SK-N-SH treated with all-trans-retinoic acid at 6 μM for 48 hours (cell line): Measurements from ENCODE around the gene ERH.

ENCODE experiments used
- ATAC-seq: fragments of 200-7000 bp; cut with Tn5 transposase; 3 replicates; pipeline ENCODE4 v1.9.1; 2020; ENCODE audit warnings: mild to moderate bottlenecking, moderate library complexity
- CSDC2 ChIP-seq: fragments of 250-450 bp; sonication (Bioruptor Pico); IDR thresholded peaks from 2 replicates; pipeline ENCODE4 v1.5.0; 2020; ENCODE audit warnings: mild to moderate bottlenecking, moderate library complexity
- ESRRG ChIP-seq: fragments of 250-450 bp; sonication (Bioruptor Pico); IDR thresholded peaks from 2 replicates; pipeline ENCODE4 v1.6.1; 2021; ENCODE audit warnings: mild to moderate bottlenecking
- GLIS3 ChIP-seq: fragments of 250-450 bp; sonication (Bioruptor Pico); IDR thresholded peaks from 2 replicates; pipeline ENCODE4 v1.5.0; 2020; ENCODE audit warnings: mild to moderate bottlenecking, moderate library complexity
- ISL1 ChIP-seq: fragments of 250-450 bp; sonication (Bioruptor Pico); IDR thresholded peaks from 2 replicates; pipeline ENCODE4 v2.1.2; 2022; ENCODE audit warnings: mild to moderate bottlenecking, moderate library complexity
- OSR1 ChIP-seq: fragments of 250-450 bp; sonication (Bioruptor Pico); IDR thresholded peaks from 2 replicates; pipeline ENCODE4 v1.8.0; 2022; ENCODE audit warnings: moderate library complexity, mild to moderate bottlenecking, inconsistent platforms
- PPARA ChIP-seq: fragments of 250-450 bp; sonication (Bioruptor Pico); IDR thresholded peaks from 2 replicates; pipeline ENCODE4 v1.5.0; 2020; ENCODE audit warnings: mild to moderate bottlenecking, borderline replicate concordance
- RARB ChIP-seq: fragments of 250-450 bp; sonication (Bioruptor Pico); IDR thresholded peaks from 2 replicates; pipeline ENCODE4 v1.8.0; 2021; ENCODE audit warnings: mild to moderate bottlenecking, moderate library complexity
- SNAI2 ChIP-seq: fragments of 250-450 bp; sonication (Bioruptor Pico); IDR thresholded peaks from 2 replicates; pipeline ENCODE4 v1.5.0; 2020; ENCODE audit warnings: mild to moderate bottlenecking, moderate library complexity
- TCF4 ChIP-seq: fragments of 250-450 bp; sonication (Bioruptor Pico); IDR thresholded peaks from 2 replicates; pipeline ENCODE4 v1.8.0; 2021; ENCODE audit warnings: mild to moderate bottlenecking, moderate library complexity, borderline replicate concordance
- TOX ChIP-seq: fragments of 250-450 bp; sonication (Bioruptor Pico); IDR thresholded peaks from 2 replicates; pipeline ENCODE4 v1.8.0; 2021; ENCODE audit warnings: mild to moderate bottlenecking, moderate library complexity, borderline replicate concordance
- ZC3H10 ChIP-seq: fragments of 250-450 bp; sonication (Bioruptor Pico); IDR thresholded peaks from 2 replicates; pipeline ENCODE4 v1.5.1; 2021; ENCODE audit warnings: mild to moderate bottlenecking, moderate library complexity
- ZFP3 ChIP-seq: fragments of 250-450 bp; sonication (Bioruptor Pico); IDR thresholded peaks from 2 replicates; pipeline ENCODE4 v1.5.0; 2020; ENCODE audit warnings: mild to moderate bottlenecking, moderate library complexity
- ZFP30 ChIP-seq: fragments of 450-650 bp; formaldehyde crosslinking; IDR thresholded peaks from 2 replicates; pipeline ENCODE4 v1.5.0; 2022; ENCODE audit warnings: mild to moderate bottlenecking, moderate library complexity
- ZNF70 ChIP-seq: fragments of 450-650 bp; formaldehyde crosslinking; IDR thresholded peaks from 2 replicates; pipeline ENCODE4 v1.5.0; 2020; ENCODE audit warnings: mild to moderate bottlenecking, moderate library complexity
- ZNF8 ChIP-seq: fragments of 450-650 bp; formaldehyde crosslinking; IDR thresholded peaks from 2 replicates; pipeline ENCODE4 v1.5.0; 2020; ENCODE audit warnings: mild to moderate bottlenecking, moderate library complexity
- TF ChIP-seq, protein P1 (sequence below): fragments of 250-450 bp; sonication (Bioruptor Pico); IDR thresholded peaks from 2 replicates; pipeline ENCODE4 v1.5.1; 2020; ENCODE audit warnings: low read depth, mild to moderate bottlenecking, moderate library complexity
- TF ChIP-seq, protein P2 (sequence below): fragments of 250-450 bp; sonication (Bioruptor Pico); IDR thresholded peaks from 2 replicates; pipeline ENCODE4 v1.8.0; 2020; ENCODE audit warnings: mild to moderate bottlenecking, moderate library complexity, borderline replicate concordance
- TF ChIP-seq, protein P3 (sequence below): fragments of 250-450 bp; sonication (Bioruptor Pico); IDR thresholded peaks from 2 replicates; pipeline ENCODE4 v1.5.1; 2021; ENCODE audit warnings: mild to moderate bottlenecking, moderate library complexity
- TF ChIP-seq, protein P4 (sequence below): fragments of 250-450 bp; sonication (Bioruptor Pico); IDR thresholded peaks from 2 replicates; pipeline ENCODE4 v1.5.0; 2020; ENCODE audit warnings: mild to moderate bottlenecking, moderate library complexity
- TF ChIP-seq, protein P5 (sequence below): fragments of 250-450 bp; sonication (Bioruptor Pico); IDR thresholded peaks from 2 replicates; pipeline ENCODE4 v1.8.0; 2021; ENCODE audit warnings: low read depth, mild to moderate bottlenecking, moderate library complexity, borderline replicate concordance

Gene ERH

DNA sequence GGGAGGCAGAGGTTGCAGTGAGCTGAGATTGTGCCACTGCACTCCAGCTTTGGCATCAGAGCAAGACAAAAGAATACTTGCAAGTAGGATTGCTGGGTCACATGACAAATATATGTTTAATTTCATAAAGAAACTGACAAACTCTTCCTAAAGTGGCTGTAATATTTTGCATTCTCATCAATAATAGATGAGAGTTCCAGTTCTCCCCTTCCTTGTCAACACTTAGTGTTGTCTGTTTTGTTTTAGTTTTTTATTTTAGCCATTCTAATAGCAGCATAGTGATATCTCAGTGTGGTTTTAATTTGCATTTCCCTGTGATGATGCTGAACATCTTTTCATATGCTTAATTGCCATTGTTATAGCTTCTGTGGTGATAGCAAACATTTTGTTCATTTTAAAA is 31.5 kb upstream of the ERH start:
- no peak for ATAC-seq
- no peak for TF ChIP-seq RARB (CRISPR knock-in tag)
- TF ChIP-seq PPARA (CRISPR knock-in tag) = no peak
- TF ChIP-seq GLIS3 = no peak
- no peak for TF ChIP-seq ISL1
- TF ChIP-seq SNAI2 = no peak
- no peak for TF ChIP-seq TCF4 (CRISPR knock-in tag)
- TF ChIP-seq, protein P1, sequence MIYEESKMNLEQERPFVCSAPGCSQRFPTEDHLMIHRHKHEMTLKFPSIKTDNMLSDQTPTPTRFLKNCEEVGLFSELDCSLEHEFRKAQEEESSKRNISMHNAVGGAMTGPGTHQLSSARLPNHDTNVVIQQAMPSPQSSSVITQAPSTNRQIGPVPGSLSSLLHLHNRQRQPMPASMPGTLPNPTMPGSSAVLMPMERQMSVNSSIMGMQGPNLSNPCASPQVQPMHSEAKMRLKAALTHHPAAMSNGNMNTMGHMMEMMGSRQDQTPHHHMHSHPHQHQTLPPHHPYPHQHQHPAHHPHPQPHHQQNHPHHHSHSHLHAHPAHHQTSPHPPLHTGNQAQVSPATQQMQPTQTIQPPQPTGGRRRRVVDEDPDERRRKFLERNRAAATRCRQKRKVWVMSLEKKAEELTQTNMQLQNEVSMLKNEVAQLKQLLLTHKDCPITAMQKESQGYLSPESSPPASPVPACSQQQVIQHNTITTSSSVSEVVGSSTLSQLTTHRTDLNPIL (CRISPR knock-in tag) = no peak

DNA sequence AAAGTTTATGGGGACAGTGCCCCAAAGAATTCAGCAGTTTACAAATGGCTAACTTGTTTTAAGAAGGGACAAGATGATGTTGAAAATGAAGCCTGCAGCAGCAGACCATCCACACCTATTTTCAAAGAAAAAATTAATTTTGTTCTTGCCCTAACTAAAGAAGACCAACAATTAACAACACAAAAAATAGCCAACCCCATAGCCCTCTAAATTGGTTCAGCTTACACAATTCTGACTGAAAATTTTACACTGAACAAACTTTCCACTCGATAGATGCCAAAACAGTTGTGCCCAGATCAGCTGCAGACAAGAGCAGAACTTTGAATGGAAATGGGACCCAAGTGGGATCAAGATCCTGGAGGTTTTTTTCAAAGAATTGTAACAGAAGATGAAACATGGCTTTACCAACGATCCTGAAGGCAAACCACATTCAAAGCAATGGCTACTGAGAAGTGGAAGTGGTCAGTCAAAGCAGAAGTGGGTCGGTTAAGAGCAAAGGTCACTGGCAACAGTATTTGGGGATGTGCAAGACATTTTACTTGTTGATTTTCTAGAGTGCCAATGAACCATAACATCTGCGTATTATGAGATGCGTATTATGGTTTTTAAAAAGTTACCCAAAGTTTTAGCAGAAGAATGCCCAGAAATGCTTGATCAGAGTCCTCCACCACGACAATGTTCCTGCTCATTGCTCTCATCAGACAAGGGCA is 30.3 kb upstream of the ERH start:
- no peak for ATAC-seq
- TF ChIP-seq ZFP30 (CRISPR knock-in tag) (no peak), OSR1 (no peak)
- TF ChIP-seq, all 23 proteins: peak for 0

DNA sequence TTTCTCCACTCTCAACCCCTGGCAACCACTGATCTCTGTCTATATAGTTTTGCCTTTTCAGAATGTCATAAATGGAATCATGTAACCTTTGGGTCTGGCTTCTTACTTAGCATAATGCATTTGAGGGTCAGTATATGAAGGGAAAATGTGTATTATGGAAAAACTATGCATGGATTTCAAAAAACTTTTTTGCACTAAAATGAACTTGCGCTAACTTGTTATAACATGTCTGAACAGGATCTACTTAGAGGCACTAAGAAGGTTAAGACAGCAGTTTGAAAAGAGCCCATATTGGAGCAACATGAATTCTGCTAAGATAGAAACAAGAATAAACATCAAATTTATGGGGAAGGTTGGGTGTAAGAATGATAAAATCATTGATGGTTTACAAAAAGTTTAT is 29.5 kb upstream of the ERH start:
- no peak for ATAC-seq
- no peak for TF ChIP-seq CSDC2 (CRISPR knock-in tag)
- no peak for TF ChIP-seq ZNF8
- no peak for TF ChIP-seq ZFP3 (CRISPR knock-in tag)
- no peak for TF ChIP-seq TOX (CRISPR knock-in tag)
- TF ChIP-seq ESRRG (CRISPR knock-in tag) = no peak
- no peak for TF ChIP-seq ZNF70 (CRISPR knock-in tag)
- TF ChIP-seq ZC3H10 (CRISPR knock-in tag) = no peak
- TF ChIP-seq, protein P2, sequence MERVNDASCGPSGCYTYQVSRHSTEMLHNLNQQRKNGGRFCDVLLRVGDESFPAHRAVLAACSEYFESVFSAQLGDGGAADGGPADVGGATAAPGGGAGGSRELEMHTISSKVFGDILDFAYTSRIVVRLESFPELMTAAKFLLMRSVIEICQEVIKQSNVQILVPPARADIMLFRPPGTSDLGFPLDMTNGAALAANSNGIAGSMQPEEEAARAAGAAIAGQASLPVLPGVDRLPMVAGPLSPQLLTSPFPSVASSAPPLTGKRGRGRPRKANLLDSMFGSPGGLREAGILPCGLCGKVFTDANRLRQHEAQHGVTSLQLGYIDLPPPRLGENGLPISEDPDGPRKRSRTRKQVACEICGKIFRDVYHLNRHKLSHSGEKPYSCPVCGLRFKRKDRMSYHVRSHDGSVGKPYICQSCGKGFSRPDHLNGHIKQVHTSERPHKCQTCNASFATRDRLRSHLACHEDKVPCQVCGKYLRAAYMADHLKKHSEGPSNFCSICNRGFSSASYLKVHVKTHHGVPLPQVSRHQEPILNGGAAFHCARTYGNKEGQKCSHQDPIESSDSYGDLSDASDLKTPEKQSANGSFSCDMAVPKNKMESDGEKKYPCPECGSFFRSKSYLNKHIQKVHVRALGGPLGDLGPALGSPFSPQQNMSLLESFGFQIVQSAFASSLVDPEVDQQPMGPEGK (CRISPR knock-in tag) = no peak
- TF ChIP-seq GLIS3 = no peak
- TF ChIP-seq, protein P3, sequence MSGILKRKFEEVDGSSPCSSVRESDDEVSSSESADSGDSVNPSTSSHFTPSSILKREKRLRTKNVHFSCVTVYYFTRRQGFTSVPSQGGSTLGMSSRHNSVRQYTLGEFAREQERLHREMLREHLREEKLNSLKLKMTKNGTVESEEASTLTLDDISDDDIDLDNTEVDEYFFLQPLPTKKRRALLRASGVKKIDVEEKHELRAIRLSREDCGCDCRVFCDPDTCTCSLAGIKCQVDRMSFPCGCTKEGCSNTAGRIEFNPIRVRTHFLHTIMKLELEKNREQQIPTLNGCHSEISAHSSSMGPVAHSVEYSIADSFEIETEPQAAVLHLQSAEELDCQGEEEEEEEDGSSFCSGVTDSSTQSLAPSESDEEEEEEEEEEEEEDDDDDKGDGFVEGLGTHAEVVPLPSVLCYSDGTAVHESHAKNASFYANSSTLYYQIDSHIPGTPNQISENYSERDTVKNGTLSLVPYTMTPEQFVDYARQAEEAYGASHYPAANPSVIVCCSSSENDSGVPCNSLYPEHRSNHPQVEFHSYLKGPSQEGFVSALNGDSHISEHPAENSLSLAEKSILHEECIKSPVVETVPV (CRISPR knock-in tag) = no peak
- TF ChIP-seq, protein P4, sequence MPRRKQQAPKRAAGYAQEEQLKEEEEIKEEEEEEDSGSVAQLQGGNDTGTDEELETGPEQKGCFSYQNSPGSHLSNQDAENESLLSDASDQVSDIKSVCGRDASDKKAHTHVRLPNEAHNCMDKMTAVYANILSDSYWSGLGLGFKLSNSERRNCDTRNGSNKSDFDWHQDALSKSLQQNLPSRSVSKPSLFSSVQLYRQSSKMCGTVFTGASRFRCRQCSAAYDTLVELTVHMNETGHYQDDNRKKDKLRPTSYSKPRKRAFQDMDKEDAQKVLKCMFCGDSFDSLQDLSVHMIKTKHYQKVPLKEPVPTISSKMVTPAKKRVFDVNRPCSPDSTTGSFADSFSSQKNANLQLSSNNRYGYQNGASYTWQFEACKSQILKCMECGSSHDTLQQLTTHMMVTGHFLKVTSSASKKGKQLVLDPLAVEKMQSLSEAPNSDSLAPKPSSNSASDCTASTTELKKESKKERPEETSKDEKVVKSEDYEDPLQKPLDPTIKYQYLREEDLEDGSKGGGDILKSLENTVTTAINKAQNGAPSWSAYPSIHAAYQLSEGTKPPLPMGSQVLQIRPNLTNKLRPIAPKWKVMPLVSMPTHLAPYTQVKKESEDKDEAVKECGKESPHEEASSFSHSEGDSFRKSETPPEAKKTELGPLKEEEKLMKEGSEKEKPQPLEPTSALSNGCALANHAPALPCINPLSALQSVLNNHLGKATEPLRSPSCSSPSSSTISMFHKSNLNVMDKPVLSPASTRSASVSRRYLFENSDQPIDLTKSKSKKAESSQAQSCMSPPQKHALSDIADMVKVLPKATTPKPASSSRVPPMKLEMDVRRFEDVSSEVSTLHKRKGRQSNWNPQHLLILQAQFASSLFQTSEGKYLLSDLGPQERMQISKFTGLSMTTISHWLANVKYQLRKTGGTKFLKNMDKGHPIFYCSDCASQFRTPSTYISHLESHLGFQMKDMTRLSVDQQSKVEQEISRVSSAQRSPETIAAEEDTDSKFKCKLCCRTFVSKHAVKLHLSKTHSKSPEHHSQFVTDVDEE (CRISPR knock-in tag) = no peak
- TF ChIP-seq OSR1 = no peak
- TF ChIP-seq SNAI2 = no peak
- TF ChIP-seq, protein P5, sequence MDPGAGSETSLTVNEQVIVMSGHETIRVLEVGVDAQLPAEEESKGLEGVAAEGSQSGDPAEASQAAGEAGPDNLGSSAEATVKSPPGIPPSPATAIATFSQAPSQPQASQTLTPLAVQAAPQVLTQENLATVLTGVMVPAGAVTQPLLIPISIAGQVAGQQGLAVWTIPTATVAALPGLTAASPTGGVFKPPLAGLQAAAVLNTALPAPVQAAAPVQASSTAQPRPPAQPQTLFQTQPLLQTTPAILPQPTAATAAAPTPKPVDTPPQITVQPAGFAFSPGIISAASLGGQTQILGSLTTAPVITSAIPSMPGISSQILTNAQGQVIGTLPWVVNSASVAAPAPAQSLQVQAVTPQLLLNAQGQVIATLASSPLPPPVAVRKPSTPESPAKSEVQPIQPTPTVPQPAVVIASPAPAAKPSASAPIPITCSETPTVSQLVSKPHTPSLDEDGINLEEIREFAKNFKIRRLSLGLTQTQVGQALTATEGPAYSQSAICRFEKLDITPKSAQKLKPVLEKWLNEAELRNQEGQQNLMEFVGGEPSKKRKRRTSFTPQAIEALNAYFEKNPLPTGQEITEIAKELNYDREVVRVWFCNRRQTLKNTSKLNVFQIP (CRISPR knock-in tag) = no peak
- TF ChIP-seq, protein P1 (CRISPR knock-in tag) = no peak
- no peak for TF ChIP-seq TCF4 (CRISPR knock-in tag)
